A673 (cell line): Measurements from ENCODE around the gene SMTN.

Experiments used
- EZH2 ChIP-seq: fragments of 200-600 bp; sonication (generic); IDR thresholded peaks from 2 replicates; pipeline ENCODE4 v1.6.1; 2017; ENCODE audit warnings: borderline replicate concordance, low read depth, mild to moderate bottlenecking, mixed read lengths, antibody characterized with exemption, low read length; ENCODE audit not compliant: poor library complexity, severe bottlenecking
- TF ChIP-seq, protein P1 (sequence below): fragments of 300-800, 200-600 bp; sonication (generic); conservative IDR thresholded peaks from 2 replicates; pipeline ENCODE4 v1.5.1; 2017; ENCODE audit warnings: low read depth, mild to moderate bottlenecking, antibody characterized with exemption, low read length, moderate library complexity, mixed read lengths

DNA sequence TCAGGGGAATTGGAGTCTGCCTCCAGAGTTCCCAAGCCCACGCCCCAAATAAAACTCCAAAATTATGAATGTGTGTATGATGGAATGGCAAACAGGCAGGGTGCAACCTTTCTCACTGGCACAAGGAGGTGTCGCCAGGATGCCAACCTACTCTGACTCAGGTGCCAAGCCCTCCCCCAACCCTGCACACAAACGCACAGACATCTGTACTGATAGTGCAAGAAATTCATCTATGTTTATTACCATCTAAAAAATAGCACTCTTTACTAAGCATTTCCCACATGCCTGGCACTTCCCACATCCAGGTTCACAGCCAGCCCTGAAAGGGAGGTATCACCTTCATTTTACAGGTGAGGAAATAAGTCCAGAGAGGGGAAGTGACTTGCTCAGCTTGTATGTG is 57.9 kb downstream of the SMTN start:
- no peak for TF ChIP-seq EZH2
- TF ChIP-seq, protein P1, sequence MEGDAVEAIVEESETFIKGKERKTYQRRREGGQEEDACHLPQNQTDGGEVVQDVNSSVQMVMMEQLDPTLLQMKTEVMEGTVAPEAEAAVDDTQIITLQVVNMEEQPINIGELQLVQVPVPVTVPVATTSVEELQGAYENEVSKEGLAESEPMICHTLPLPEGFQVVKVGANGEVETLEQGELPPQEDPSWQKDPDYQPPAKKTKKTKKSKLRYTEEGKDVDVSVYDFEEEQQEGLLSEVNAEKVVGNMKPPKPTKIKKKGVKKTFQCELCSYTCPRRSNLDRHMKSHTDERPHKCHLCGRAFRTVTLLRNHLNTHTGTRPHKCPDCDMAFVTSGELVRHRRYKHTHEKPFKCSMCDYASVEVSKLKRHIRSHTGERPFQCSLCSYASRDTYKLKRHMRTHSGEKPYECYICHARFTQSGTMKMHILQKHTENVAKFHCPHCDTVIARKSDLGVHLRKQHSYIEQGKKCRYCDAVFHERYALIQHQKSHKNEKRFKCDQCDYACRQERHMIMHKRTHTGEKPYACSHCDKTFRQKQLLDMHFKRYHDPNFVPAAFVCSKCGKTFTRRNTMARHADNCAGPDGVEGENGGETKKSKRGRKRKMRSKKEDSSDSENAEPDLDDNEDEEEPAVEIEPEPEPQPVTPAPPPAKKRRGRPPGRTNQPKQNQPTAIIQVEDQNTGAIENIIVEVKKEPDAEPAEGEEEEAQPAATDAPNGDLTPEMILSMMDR = no peak
